HepG2 (cell line): ENCODE data around the gene TSPAN31. TPM values are rescaled to one million over a fixed set of nuclear protein-coding genes. Genes with fewer than 3 reads are reported as not detected.
A peak's percentile ranks its signal among the peaks of the same experiment; 100 is the strongest.

ENCODE experiments used
- ATF1 ChIP-seq: IDR thresholded peaks from 2 replicates; pipeline ENCODE4 v1.6.1; 2016; ENCODE audit warnings: mild to moderate bottlenecking, control low read depth
- CEBPB ChIP-seq: IDR thresholded peaks from 2 replicates; pipeline ENCODE4 v1.6.1; 2011; ENCODE audit warnings: low read depth, low read length, improper control_type of control experiment, borderline replicate concordance
- FOXJ3 ChIP-seq: sonication (generic); formaldehyde crosslinking; IDR thresholded peaks from 2 replicates; pipeline ENCODE4 v1.4.0; 2020; ENCODE audit warnings: missing genetic modification reagents, mild to moderate bottlenecking, borderline replicate concordance
- GLI4 ChIP-seq: sonication (generic); formaldehyde crosslinking; IDR thresholded peaks from 2 replicates; pipeline ENCODE4 v1.5.1; 2020; ENCODE audit warnings: missing genetic modification reagents, mild to moderate bottlenecking, moderate library complexity, borderline replicate concordance
- NFATC3 ChIP-seq: sonication (generic); formaldehyde crosslinking; IDR thresholded peaks from 2 replicates; pipeline ENCODE4 v1.5.1; 2020; ENCODE audit warnings: mild to moderate bottlenecking, missing genetic modification reagents
- PRMT3 ChIP-seq: sonication (generic); formaldehyde crosslinking; IDR thresholded peaks from 2 replicates; pipeline ENCODE4 v1.8.1; 2022; ENCODE audit warnings: low read depth, mild to moderate bottlenecking, moderate library complexity, missing genetic modification reagents, borderline replicate concordance
- RBFOX2 ChIP-seq: fragments of 200-400 bp; formaldehyde crosslinking; IDR thresholded peaks from 2 replicates; pipeline ENCODE4 v1.6.1; 2017; ENCODE audit warnings: low read depth, mild to moderate bottlenecking, low read length
- SALL2 ChIP-seq: sonication (generic); formaldehyde crosslinking; IDR thresholded peaks from 2 replicates; pipeline ENCODE4 v1.8.1; 2023; ENCODE audit warnings: mild to moderate bottlenecking, missing genetic modification reagents, inconsistent platforms
- TSC22D2 ChIP-seq: sonication (generic); formaldehyde crosslinking; IDR thresholded peaks from 2 replicates; pipeline ENCODE4 v1.5.1; 2020; ENCODE audit warnings: missing genetic modification reagents, mild to moderate bottlenecking, borderline replicate concordance
- ZFY ChIP-seq: sonication (generic); formaldehyde crosslinking; IDR thresholded peaks from 2 replicates; pipeline ENCODE4 v1.4.0; 2020; ENCODE audit warnings: missing genetic modification reagents
- ZNF292 ChIP-seq: sonication (generic); formaldehyde crosslinking; IDR thresholded peaks from 2 replicates; pipeline ENCODE4 v1.8.1; 2022; ENCODE audit warnings: mild to moderate bottlenecking, low read depth, missing genetic modification reagents, borderline replicate concordance
- ZNF30 ChIP-seq: sonication (generic); formaldehyde crosslinking; IDR thresholded peaks from 2 replicates; pipeline ENCODE4 v1.5.0; 2020; ENCODE audit warnings: mild to moderate bottlenecking, missing genetic modification reagents
- polyA plus RNA-seq, 8 experiments: library from polyadenylated mRNA; depleted of rRNA in 3 of 8; stranded (reverse) in 7 of 8; unstranded in 1 of 8; fragments of >200 nt; fragmentation: Illumina TruSeq in 4 of 8; extraction: Trizol in 4 of 8; gene quantifications; 2 replicates each; pipeline versions ENCODE4 v1.2.1 to v1.2.3, GENCODE V29; 2011 to 2016; ENCODE audit warnings: low read depth in 4 of 8, missing spikeins in 1 of 8, mixed read lengths in 1 of 8; ENCODE audit not compliant: insufficient read depth in 1 of 8
- total RNA-seq, 5 experiments: library from RNA; depleted of rRNA; stranded (reverse); fragments of >200 nt; fragmentation: Illumina TruSeq; extraction: Trizol; gene quantifications; 2 replicates each; pipeline ENCODE4 v1.2.3, GENCODE V29; 2016; ENCODE audit warnings: low read depth in 1 of 5
- TF ChIP-seq, protein P1 (sequence below): sonication (generic); formaldehyde crosslinking; IDR thresholded peaks from 2 replicates; pipeline ENCODE4 v1.5.1; 2020; ENCODE audit warnings: missing genetic modification reagents, mild to moderate bottlenecking, borderline replicate concordance

Gene TSPAN31
- total and polyA plus RNA-seq, 2 of the 13 experiments (the other 11 are each of a cell fraction or from before 2014, with no cell fraction given): 10.4 to 24.6 TPM

DNA sequence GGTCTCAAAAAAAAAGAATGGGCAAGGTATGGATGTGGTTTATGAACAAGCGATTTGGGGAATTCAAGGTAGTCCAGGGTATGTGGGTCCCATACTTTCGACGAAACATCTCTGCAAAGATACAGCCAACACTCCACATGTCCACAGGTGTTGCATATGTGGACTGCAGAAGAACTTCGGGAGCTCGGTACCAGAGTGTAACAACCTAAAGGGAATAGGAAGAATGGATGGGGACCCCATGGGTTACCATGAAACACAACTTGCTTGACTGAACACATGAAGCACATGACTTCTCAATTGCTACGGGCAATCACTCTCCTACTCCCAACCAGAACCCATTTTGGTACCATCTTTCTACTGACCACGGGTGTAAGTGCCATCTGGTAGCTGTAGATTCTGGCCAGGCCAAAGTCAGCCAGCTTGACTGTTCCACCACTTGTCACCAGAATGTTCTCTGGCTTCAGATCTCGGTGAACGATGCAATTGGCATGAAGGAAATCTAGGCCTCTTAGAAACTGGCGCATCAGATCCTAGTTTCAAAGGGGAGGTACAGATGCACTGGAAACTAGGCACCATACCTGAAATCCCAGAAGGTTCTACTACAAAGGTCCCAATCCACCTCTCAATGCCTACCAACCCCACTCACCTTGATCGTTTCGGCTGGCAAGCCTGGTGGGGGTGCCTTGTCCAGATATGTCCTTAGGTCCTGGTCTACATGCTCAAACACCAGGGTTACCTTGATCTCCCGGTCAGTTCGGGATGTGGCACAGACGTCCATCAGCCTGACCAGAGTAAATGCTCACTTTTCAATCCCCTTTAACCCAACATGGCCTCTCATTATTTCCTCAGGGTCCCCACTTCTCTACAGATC is 6.0 kb downstream of the TSPAN31 start (continued):
- TF ChIP-seq SALL2: peak; percentile 24; the same call in 1 of the 2 replicates
- TF ChIP-seq, protein P1, sequence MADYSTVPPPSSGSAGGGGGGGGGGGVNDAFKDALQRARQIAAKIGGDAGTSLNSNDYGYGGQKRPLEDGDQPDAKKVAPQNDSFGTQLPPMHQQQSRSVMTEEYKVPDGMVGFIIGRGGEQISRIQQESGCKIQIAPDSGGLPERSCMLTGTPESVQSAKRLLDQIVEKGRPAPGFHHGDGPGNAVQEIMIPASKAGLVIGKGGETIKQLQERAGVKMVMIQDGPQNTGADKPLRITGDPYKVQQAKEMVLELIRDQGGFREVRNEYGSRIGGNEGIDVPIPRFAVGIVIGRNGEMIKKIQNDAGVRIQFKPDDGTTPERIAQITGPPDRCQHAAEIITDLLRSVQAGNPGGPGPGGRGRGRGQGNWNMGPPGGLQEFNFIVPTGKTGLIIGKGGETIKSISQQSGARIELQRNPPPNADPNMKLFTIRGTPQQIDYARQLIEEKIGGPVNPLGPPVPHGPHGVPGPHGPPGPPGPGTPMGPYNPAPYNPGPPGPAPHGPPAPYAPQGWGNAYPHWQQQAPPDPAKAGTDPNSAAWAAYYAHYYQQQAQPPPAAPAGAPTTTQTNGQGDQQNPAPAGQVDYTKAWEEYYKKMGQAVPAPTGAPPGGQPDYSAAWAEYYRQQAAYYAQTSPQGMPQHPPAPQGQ (CRISPR knock-in tag): 0 out of 2 replicates have a peak, but pooled peaks have one; percentile 40
- TF ChIP-seq GLI4: 0 out of 2 replicates have a peak, but pooled peaks have one; percentile 37
- TF ChIP-seq ZNF30 (CRISPR knock-in tag): 0 out of 2 replicates have a peak, but pooled peaks have one; percentile 25
- 0 out of 2 replicates have a peak, but pooled peaks have one; percentile 5 for TF ChIP-seq ZFY (CRISPR knock-in tag)
- TF ChIP-seq NFATC3 (CRISPR knock-in tag): 0 out of 2 replicates have a peak, but pooled peaks have one; percentile 38
- TF ChIP-seq FOXJ3 (CRISPR knock-in tag): no peak
- no peak for TF ChIP-seq ZNF292 (CRISPR knock-in tag)
- no peak for TF ChIP-seq PRMT3 (CRISPR knock-in tag)
- no peak for TF ChIP-seq CEBPB
- TF ChIP-seq ATF1 (CRISPR knock-in tag): no peak
- peak; percentile 51; the same call in 1 of the 2 replicates for TF ChIP-seq RBFOX2
- TF ChIP-seq TSC22D2: no peak
